Kasumi-1 (cell line): Measurements from ENCODE around the gene ANK2.

ENCODE experiments used
- DNase-seq, 2 experiments: peaks; one replicate each; lab custom pipeline; 2025; lab: John Stamatoyannopoulos, UW

ANK2 gene

DNA sequence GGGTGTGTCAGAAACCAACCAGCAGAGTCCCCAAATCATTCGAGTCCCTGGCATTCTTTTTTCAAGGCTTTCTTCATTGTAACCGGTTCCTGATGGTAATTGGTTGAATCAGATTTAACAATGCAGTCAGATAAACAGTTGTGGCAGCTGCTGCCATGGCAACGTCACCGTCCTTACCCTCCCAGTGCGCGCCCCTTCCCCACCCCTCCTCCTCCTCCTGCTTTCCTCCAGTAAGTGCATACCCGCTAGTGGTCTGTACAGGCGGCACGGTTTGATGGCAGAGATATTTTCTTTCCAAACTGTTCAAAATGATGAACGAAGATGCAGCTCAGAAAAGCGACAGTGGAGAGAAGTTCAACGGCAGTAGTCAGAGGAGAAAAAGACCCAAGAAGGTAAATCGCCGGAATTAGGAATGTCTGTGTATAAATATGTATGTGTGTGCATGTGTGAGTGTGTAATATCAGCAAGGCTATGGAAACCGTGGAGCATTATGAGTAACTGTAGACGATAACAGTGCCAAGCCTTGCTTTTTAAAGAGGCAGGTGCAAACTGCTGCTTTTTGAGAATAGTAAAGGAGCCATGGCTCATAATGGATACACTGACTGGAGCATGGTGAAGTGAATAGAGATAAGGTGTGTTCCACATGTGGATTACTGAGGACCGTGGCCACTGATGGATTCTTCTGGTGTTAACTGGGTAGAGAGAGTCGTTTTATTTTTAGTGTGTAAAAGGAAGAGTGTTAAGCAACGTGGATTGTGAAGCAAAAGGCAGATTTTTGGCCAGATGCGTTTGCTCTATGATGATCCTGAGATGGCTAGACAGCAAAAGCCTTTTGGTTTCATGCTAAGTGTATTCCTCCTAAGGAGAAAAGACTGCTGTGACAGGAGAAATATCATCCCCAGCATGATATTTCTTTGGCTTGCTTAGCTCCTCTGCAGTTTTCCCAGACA is at the start of gene ANK2:
Gene ANK2, plus strand, starts transcription at position 233 of the 950 bp plus-strand sequence. Its CDS starts 76 bp downstream, at position 309.
- no peak for DNase-seq

DNA sequence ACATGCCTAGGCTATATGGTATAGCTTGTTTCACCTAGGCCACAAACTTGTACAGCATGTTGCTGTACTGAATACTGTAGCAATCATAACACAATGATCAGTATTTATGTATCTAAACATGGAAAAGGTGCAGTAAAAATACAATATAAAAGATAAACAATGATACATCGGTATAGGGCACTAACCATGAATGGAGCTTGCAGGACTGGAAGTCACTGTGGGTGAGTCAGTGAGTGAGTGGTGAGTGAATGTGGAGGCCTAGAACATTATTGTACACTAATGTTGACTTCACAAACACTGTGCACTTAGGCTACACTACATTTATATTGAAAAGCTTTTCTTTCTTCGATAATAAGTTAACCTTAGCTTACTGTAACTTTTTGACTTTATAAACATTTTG is 45.6 kb upstream of the ANK2 start:
- no peak for DNase-seq

- no peak for DNase-seq
Observed at GRCh38 chr4:113004655-113005054, 44.8 kb upstream of the ANK2 start.

GRCh38 chr4:113006632-113007031 is 42.8 kb upstream of the ANK2 start:
- no peak for DNase-seq

- DNase-seq = no peak
Observed at GRCh38 chr4:113007151-113007550, 42.3 kb upstream of the ANK2 start.

GRCh38 chr4:113008135-113008534 is 41.3 kb upstream of the ANK2 start:
- DNase-seq = no peak

GRCh38 chr4:113008716-113009115 is 40.7 kb upstream of the ANK2 start:
- DNase-seq = no peak

DNA sequence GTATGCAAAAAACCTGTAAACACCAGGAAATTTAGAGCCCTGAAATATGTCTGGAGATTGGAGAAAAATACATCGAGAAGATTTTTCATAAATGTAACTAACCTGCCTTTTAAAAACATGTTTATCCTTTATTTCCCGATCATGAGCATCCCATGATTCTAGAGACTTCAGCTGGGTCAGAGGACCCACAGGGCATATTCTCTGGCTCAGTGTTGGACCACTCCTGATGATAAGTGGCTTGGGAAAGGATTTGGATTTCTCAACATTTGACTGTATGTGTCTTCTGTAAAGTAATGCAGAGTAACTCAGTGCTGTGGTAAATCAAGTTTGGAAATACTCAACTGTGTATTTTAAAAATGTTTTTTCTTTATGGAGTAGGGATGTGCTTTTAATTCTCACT is 40.0 kb upstream of the ANK2 start:
- no peak for DNase-seq

GRCh38 chr4:113012122-113012725 is 37.2 kb upstream of the ANK2 start:
- DNase-seq = no peak

- no peak for DNase-seq
Observed at GRCh38 chr4:113012786-113013185, 36.7 kb upstream of the ANK2 start.

DNA sequence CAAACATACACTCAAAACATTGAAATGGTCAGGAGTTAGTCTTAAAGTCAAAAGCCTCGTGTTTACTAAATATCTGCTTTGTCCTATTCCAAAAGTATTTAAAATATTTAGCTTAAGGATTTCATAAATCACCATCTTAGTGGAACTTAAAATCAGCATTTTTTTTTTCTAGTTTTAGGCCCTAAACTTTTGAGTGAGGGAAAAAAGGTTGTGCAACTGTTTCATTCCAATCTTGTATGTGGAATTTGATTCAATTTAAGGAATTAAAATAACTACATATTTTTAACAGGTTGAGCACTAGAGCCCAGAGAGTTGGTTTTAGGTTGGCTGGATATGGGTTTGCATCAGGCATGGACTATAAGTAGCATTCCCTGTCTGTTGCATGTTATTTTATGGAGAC is 35.7 kb upstream of the ANK2 start:
- DNase-seq = no peak

- no peak for DNase-seq
Observed at GRCh38 chr4:113016377-113016776, 33.1 kb upstream of the ANK2 start.

GRCh38 chr4:113020966-113021365 is 28.5 kb upstream of the ANK2 start:
- DNase-seq = no peak

DNA sequence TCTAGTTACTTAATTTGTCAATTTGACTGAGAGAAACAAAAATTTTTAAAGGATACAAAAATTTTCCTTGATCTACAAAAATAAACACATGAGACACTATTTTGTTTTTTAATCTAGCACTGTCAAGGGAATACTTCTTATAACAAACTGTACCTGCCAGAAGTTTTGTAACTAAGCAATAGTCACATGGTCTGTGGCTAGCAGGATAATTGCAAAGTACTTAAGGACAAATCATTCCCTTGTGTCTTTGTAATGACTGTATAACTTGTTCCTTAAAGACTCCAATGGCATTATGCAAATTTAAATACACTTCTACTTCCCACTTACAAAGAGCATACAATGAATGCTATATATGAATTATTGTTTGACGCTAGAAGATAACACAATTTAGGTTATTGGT is 25.1 kb upstream of the ANK2 start:
- no peak for DNase-seq

- no peak for DNase-seq
Observed at GRCh38 chr4:113025416-113025815, 24.0 kb upstream of the ANK2 start.

- DNase-seq = no peak
Observed at GRCh38 chr4:113026556-113026955, 22.9 kb upstream of the ANK2 start.

- no peak for DNase-seq
Observed at GRCh38 chr4:113028074-113028473, 21.4 kb upstream of the ANK2 start.

GRCh38 chr4:113031212-113031611 is 18.2 kb upstream of the ANK2 start:
- no peak for DNase-seq

GRCh38 chr4:113040793-113041192 is 8.7 kb upstream of the ANK2 start:
- no peak for DNase-seq

GRCh38 chr4:113042502-113042901 is 7.0 kb upstream of the ANK2 start:
- DNase-seq = no peak

DNA sequence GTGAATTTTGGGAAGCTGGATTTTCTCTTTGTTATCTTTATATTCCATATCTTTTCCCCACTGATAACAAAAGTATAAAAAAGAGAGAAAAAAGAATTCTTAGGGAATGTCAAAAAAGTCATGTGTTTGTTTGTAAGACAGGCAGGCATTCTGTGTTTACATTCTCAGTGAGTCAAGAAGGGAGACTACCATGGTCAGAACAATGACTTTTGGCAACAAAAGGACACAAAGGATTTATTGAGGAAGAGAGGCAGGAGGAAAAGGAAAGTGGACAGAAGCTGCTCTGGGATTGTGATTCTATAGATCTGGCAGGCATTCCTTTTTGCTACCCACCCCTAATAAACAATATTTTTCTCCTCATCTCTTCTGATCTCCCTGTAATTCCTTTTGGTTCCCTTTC is 5.9 kb upstream of the ANK2 start:
- no peak for DNase-seq

GRCh38 chr4:113050371-113050755 is 910 bp downstream of the ANK2 start:
- no peak for DNase-seq

DNA sequence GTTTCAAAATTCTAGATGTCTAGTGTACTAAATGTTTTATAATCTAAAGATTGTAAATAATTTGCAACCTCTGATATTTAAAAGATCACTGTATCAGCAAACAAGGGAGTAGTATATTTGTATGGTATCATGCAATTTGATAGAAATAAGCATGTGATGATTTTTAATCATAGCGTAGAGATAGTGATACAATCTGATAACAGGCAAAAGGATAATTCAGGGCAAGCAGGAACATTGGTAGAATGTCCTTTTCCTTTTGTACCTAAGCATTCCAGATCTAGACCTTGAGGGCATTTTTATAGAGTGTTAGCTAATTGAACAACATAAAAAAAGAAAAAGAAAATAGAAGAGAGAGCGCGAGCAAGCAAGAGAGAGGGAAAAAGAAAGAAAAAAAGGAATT is 1.4 kb downstream of the ANK2 start:
- no peak for DNase-seq

DNA sequence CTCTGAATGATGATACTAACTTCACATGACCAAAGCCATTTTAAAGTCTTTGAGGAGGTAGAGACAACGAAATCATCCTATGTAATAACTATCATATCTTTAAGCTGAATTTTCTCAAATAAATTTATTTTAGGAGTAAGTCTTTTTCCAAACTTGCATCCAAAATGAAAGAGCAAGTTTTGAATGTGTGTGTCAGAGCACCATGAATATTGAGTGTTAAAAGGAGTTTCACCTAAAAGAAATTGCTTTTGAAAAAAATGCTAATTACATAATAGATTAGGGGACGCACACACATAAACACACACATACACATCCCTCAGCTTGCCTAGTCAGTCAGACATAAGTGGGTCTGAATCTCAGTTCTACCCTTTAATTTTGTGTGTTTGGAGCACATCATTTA is 1.9 kb downstream of the ANK2 start:
- no peak for DNase-seq
